Effector memory CD8-positive, alpha-beta T cell (primary cell): Measurements from ENCODE around the gene TYW1B.
A peak's percentile ranks its signal among the peaks of the same experiment; 100 is the strongest.
"Not testable (repeated sequence)": the region's sequence is repeated elsewhere in the genome, so short reads cannot be mapped to it uniquely, and the experiment has no call there.

Experiments
- ATAC-seq: fragments of 150-1000 bp; cut with Tn5 transposase; replicated peaks from 2 replicates; pipeline ENCODE4 v1.10.0; 2021; ENCODE audit warnings: mild to moderate bottlenecking, moderate library complexity
- DNase-seq, 3 experiments: peaks; one replicate each; pipeline ENCODE4 v3.0.0; 2021
- H3K27ac Mint-ChIP-seq, 2 donors: one replicate each; pipeline ENCODE4 v1.8.0; 2022; ENCODE audit warnings: mild to moderate bottlenecking in 2 of 2, mixed read lengths in 2 of 2, moderate library complexity in 2 of 2
- H3K27me3 Mint-ChIP-seq, 2 donors: one replicate each; pipeline ENCODE4 v1.8.0; 2022; ENCODE audit warnings: mixed read lengths in 2 of 2
- H3K36me3 Mint-ChIP-seq: one replicate; pipeline ENCODE4 v1.8.0; 2022; ENCODE audit warnings: mild to moderate bottlenecking, moderate library complexity, mixed read lengths; ENCODE audit not compliant: insufficient read depth
- H3K4me1 Mint-ChIP-seq, 2 donors: one replicate each; pipeline ENCODE4 v1.8.0; 2022; ENCODE audit warnings: low read depth in 2 of 2, mixed read lengths in 2 of 2
- H3K4me3 Mint-ChIP-seq, 2 donors: one replicate each; pipeline ENCODE4 v1.8.0; 2022; ENCODE audit warnings: mild to moderate bottlenecking in 2 of 2, mixed read lengths in 2 of 2, moderate library complexity in 2 of 2
- H3K9me3 Mint-ChIP-seq, 2 donors: one replicate each; pipeline ENCODE4 v1.8.0; 2022; ENCODE audit warnings: mixed read lengths in 2 of 2
- total RNA-seq, 9 experiments: gene quantifications; one replicate each; lab custom pipeline; 2026; lab: John Stamatoyannopoulos, UW

The TYW1B gene
- total RNA-seq = 6.7 to 25.5 (median 15.4) reads per million in 9 experiments

GRCh38 chr7:72827839-72828591 lies at the start of gene TYW1B:
Gene TYW1B, minus strand, starts transcription at chr7:72828200. Its CDS starts 125 bp downstream, at chr7:72828075.
- H3K36me3 Mint-ChIP-seq = peaks cover 46% of the 10 kb centered on the region
- ATAC-seq = peak; percentile 82
- DNase-seq = peak; percentile 96 to 98 (median 98)
- not testable (repeated sequence) for H3K27me3 Mint-ChIP-seq, H3K9me3 Mint-ChIP-seq
- H3K27ac Mint-ChIP-seq = peak within 1 kb of the TSS; percentile 80 to 97
- H3K4me1 Mint-ChIP-seq = peaks cover 8 to 15% of the 10 kb centered on the region in 2 donors
- H3K4me3 Mint-ChIP-seq = peak within 1 kb of the TSS; percentile 88 to 95

GRCh38 chr7:72867591-72867990 lies 39.6 kb upstream of the TYW1B start:
- H3K36me3 Mint-ChIP-seq, H3K9me3 Mint-ChIP-seq, H3K4me3 Mint-ChIP-seq, H3K27ac Mint-ChIP-seq, DNase-seq, ATAC-seq, H3K4me1 Mint-ChIP-seq: not testable (repeated sequence)
- peaks cover 15 to 21% of the 10 kb centered on the region in 2 donors for H3K27me3 Mint-ChIP-seq

DNA sequence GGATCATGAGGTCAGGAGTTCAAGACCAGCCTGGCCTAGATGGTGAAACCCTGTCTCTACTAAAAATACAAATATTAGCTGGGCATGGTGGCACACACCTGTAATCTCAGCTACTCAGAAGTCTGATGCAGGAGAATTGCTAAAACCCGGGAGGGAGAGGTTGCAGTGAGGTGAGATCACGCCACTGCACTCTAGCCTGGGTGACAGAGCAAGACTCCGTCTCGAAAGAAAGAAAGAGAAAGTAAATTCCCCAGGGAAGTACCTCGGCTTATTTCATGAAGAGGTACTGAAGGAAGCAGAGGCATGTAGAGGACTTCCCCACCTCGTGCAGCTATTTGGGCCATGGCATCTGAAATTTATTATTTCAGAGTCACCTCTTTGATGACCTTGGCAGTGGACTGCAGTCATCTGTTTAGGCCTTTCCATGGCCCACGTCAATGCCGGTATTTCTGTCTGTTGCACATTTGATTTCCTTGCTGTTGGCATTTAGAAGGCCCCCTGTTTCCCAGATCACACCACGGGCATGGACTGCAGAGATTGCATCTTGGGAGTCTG lies 30.9 kb upstream of the TYW1B start:
- H3K27ac Mint-ChIP-seq, H3K9me3 Mint-ChIP-seq, H3K4me3 Mint-ChIP-seq, DNase-seq, ATAC-seq, H3K36me3 Mint-ChIP-seq, H3K27me3 Mint-ChIP-seq, H3K4me1 Mint-ChIP-seq: not testable (repeated sequence)

GRCh38 chr7:72857925-72858324 lies 29.9 kb upstream of the TYW1B start:
- H3K9me3 Mint-ChIP-seq, H3K4me3 Mint-ChIP-seq, DNase-seq, H3K27ac Mint-ChIP-seq, H3K4me1 Mint-ChIP-seq, ATAC-seq, H3K27me3 Mint-ChIP-seq, H3K36me3 Mint-ChIP-seq: not testable (repeated sequence)

GRCh38 chr7:72855261-72855660 lies 27.3 kb upstream of the TYW1B start:
- ATAC-seq, H3K4me3 Mint-ChIP-seq, H3K27me3 Mint-ChIP-seq, H3K9me3 Mint-ChIP-seq, H3K27ac Mint-ChIP-seq, H3K36me3 Mint-ChIP-seq, DNase-seq, H3K4me1 Mint-ChIP-seq: not testable (repeated sequence)

DNA sequence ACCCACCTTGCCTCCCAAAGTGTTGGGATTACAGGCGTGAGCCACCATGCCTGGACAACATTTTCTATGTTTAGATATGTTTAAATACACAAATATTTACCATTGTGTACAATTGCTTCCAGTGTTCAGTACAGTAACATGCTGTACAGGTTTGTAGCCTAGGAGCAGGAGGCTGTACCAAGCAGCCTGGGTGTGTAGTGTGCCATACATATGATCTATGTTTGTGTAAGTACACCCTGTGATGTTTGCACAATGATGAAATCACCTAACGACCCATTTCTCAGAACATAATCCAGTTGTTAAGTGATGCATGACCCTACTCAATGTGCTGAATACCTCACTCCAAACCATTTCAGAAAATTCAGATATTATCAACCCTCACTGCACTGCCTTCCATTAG lies 24.9 kb upstream of the TYW1B start:
- H3K4me3 Mint-ChIP-seq, ATAC-seq, DNase-seq, H3K27me3 Mint-ChIP-seq, H3K9me3 Mint-ChIP-seq, H3K4me1 Mint-ChIP-seq, H3K36me3 Mint-ChIP-seq, H3K27ac Mint-ChIP-seq: not testable (repeated sequence)

- not testable (repeated sequence) for ATAC-seq, DNase-seq, H3K4me3 Mint-ChIP-seq, H3K4me1 Mint-ChIP-seq, H3K27ac Mint-ChIP-seq, H3K9me3 Mint-ChIP-seq, H3K36me3 Mint-ChIP-seq, H3K27me3 Mint-ChIP-seq
These were observed 22.7 kb upstream of the TYW1B start for GRCh38 chr7:72850746-72851145.

GRCh38 chr7:72844146-72844545 lies 16.1 kb upstream of the TYW1B start:
- not testable (repeated sequence) for ATAC-seq, H3K4me1 Mint-ChIP-seq, H3K4me3 Mint-ChIP-seq, H3K27me3 Mint-ChIP-seq, DNase-seq, H3K27ac Mint-ChIP-seq
- Mint-ChIP-seq H3K36me3 (peaks cover 17% of the 10 kb centered on the region), H3K9me3 (peaks cover 2 to 15% of the 10 kb centered on the region in 2 donors)

GRCh38 chr7:72843166-72843565 lies 15.2 kb upstream of the TYW1B start:
- not testable (repeated sequence) for H3K4me1 Mint-ChIP-seq, H3K27ac Mint-ChIP-seq, ATAC-seq, DNase-seq, H3K27me3 Mint-ChIP-seq, H3K4me3 Mint-ChIP-seq
- Mint-ChIP-seq H3K36me3 (peaks cover 25% of the 10 kb centered on the region), H3K9me3 (peaks cover 2 to 15% of the 10 kb centered on the region in 2 donors)

DNA sequence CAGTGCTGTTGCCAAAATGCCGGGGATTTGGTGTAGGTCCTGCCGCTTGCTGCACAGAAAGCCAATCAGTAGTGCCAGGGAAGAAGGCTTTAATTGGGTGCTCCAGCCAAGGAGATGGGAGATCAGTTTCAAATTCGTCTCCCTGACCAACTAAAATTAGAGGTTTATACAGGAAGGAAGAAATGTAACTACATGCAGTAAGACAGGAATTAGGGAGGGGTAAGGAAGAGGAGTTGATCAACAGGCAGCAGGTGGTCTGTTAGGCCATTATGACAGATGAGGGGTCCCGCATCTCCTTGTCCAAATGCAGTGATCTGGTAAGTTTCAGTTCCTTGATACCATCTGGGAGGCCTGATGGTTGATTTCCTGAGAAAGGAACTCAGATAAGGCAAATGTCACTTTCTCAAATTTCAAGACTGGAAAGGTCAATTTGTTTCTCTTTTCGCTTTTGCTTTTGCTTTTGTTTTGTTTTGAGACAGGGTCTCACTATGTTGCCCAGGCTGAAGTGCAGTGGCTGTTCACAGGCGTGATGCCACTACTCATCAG lies 13.0 kb upstream of the TYW1B start:
- H3K27ac Mint-ChIP-seq, ATAC-seq, DNase-seq, H3K4me3 Mint-ChIP-seq, H3K27me3 Mint-ChIP-seq, H3K4me1 Mint-ChIP-seq: not testable (repeated sequence)
- Mint-ChIP-seq H3K9me3 (peaks cover 2 to 15% of the 10 kb centered on the region in 2 donors), H3K36me3 (peaks cover 45% of the 10 kb centered on the region)

DNA sequence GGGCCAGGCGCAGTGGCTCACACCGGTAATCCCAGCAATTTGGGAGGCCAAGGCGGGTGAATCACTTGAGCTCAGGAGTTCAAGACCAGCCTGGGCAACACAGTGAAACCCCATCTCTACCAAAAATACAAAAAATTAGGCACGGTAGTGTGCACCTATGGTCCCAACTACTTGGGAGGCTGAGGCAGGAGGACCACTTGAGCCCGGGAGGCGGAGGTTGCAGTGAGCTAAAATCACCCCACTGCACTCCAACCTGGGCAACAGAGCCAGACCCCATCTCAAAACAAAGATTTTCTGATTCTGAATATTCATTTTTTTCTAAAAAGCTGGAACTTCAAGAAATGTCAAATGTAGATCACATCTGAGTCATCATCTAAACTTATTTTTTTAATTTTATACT lies 10.3 kb upstream of the TYW1B start:
- Mint-ChIP-seq H3K9me3 (peaks cover 2 to 15% of the 10 kb centered on the region in 2 donors), H3K36me3 (peaks cover 72% of the 10 kb centered on the region)
- not testable (repeated sequence) for ATAC-seq, DNase-seq, H3K4me1 Mint-ChIP-seq, H3K27ac Mint-ChIP-seq, H3K27me3 Mint-ChIP-seq, H3K4me3 Mint-ChIP-seq

DNA sequence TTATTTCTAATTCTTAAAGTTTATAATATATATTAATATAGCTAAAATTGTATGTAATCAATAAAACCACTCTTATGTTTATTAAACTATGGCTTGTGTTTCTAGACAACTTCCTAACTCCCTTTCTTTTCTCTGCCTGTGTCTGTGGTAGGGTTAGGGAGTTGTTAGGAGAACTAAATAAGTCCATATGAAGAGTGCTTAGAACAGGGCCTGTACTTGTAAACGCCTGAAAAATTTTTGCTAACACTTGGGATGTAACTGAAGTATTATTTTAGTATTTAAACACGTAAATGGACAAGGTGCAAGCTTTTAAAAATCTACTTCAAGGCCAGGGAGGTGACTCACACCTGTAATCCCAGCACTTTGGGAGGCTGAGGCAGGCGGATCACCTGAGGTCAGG lies 9.3 kb upstream of the TYW1B start:
- ATAC-seq, DNase-seq, H3K27me3 Mint-ChIP-seq, H3K4me1 Mint-ChIP-seq, H3K4me3 Mint-ChIP-seq, H3K27ac Mint-ChIP-seq: not testable (repeated sequence)
- Mint-ChIP-seq H3K9me3 (peaks cover 2 to 15% of the 10 kb centered on the region in 2 donors), H3K36me3 (peaks cover 83% of the 10 kb centered on the region)

- H3K36me3 Mint-ChIP-seq = peaks cover 72% of the 10 kb centered on the region
- not testable (repeated sequence) for DNase-seq, H3K27me3 Mint-ChIP-seq, H3K9me3 Mint-ChIP-seq, ATAC-seq
- H3K4me3 Mint-ChIP-seq = peak overlapping the region; percentile 88 to 95
- peak overlapping the region; percentile 97 to 99 for H3K27ac Mint-ChIP-seq
- H3K4me1 Mint-ChIP-seq = peaks cover 8 to 19% of the 10 kb centered on the region in 2 donors
These were observed 2.6 kb upstream of the TYW1B start for GRCh38 chr7:72830567-72830966.
